ENCODE results near the gene EFNA4.
A peak's percentile ranks its signal among the peaks of the same experiment; 100 is the strongest.

The EFNA4 gene

DNA sequence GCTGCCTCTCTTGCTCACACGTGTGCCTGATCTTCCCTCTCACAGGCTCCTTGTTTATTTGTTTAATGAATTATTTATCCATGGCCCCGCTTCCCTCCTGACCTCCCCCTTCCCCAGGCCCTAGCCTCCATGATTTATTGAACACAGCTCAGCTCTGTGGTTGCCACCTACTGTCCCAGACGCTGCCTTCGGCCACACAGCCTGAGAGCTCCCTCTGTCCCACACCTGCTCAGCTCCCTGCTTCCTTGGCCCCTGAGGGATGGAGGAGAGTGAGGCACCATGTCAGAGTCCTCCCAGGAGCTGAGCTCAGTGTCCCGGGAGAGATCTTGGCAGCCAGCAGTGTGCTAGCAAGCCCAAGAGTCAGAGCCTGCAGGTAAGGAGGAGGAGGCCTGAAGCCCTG lies 12.0 kb downstream of the EFNA4 start:
- DNase-seq, result no peak

DNA sequence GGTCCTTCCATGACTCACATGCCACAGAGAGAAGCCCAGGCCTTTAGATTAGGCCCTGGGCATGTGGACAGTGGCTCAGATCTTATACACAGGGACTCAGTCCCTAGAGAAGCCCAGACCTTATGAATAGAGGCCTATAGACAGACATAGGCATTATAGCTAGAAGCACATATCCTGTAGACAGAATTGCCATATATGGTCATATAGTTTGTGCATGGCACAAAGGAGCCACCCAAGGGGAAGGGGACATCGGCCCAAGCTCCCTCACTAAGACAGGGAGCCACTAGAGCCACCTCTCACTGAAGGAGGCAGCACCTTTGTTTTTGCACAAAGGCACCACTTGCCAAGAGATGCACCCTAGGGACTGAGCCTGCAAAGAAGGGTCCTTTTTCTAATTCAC lies 12.8 kb downstream of the EFNA4 start:
- no peak for DNase-seq

DNA sequence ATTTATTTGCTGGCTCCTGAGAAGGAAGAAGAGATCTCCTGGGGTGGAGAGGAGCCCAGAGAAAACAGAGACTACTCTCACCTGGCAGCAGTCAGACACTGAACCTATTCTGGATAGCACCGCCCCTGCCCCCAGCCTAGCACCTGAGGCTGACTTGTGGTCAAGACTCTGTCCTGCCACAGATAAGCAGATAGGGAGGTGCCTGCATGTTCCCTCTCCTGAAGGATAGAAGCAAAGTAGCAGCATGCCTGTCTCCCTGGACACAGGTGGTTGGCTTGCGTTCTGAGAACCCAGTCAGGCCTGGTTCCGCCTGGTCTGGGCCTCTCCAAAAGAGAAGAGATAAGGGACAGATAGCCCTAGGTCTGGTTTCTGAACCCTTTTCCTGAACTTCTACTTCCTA lies 13.8 kb downstream of the EFNA4 start:
- peak; percentile 28 for DNase-seq

DNA sequence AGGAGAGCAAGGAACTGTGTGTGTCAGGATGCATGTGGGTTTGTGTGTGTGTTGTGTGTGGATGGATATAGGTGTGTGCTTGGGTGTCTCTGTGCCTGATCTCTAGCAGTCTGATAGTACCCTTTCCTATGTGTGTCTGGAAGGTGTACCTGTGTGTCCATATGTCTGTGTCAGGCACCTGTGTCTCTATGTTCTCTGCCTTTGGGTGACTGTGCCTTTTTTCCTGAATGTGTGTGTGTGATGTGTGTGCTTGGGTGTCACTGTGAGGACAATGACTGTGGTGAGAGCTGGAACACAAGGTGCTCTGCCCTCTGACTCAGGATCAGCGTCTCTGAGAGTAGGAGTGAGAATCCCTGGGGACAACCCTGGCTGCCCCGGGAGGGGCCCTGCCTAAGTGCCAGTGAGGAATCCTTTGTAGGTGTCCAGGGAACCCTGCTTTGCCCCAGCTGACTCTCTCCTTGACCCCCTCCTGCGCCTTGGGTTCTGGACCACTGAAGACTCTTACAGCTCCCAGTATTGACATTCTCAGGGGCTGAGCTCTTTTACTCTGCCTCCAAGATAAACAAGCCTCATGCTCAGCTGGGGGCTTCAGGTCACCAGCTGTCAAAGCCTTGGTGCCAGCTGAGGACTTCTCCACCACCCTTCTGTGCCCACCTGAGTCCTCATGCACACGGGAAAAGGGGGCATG lies 14.4 kb downstream of the EFNA4 start:
- DNase-seq, result no peak

DNA sequence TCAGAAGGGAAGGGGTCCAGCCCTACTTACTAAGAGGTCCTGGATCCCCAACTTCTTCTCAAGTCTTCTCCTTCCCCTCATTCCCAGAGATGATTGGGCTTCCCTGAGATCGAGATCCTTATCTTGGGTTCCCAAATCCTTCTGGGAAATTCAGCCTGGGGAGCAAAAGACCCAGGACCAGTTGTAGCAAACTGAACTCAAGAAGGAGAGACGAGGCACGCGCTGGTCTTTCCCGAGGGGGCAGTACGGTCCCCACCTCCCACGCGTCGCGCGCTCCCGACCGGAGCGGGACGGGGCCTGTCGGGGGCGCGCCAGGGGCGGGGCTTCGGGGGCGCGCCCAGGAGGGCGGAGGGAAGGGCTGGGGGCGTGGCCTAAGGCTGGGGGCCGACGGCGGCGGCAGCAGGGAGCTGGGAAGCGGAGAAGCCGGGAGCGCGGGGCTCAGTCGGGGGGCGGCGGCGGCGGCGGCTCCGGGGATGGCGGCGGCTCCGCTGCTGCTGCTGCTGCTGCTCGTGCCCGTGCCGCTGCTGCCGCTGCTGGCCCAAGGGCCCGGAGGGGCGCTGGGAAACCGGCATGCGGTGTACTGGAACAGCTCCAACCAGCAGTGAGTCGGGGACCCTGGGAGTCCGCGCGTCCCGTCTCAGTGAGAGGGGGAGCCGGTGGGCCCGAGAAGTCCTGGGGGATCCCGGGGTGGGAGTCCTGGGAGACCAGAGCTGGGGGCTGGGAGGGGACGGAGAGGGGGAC lies 15.1 kb downstream of the EFNA4 start, which contains the start of gene EFNA3:
EFNA3 (plus strand) TSS at position 369 of the 741 bp plus-strand sequence; CDS start at position 474, 105 bp downstream.
- DNase-seq, result no peak

DNA sequence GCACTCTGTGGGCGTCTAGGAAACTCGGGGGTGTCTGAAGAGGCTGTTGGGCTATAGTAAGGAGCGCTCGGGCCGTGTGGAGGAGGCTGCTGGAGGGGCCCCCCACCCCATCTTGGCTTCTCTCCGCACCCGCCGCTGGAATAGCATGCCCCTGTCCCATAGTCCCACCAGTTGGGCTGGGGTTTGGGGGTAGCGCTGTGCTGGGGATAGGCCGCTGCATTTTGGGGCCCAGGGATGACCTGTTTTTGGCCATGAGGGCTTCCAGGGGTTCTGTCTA lies 15.6 kb downstream of the EFNA4 start:
- DNase-seq, result no peak

DNA sequence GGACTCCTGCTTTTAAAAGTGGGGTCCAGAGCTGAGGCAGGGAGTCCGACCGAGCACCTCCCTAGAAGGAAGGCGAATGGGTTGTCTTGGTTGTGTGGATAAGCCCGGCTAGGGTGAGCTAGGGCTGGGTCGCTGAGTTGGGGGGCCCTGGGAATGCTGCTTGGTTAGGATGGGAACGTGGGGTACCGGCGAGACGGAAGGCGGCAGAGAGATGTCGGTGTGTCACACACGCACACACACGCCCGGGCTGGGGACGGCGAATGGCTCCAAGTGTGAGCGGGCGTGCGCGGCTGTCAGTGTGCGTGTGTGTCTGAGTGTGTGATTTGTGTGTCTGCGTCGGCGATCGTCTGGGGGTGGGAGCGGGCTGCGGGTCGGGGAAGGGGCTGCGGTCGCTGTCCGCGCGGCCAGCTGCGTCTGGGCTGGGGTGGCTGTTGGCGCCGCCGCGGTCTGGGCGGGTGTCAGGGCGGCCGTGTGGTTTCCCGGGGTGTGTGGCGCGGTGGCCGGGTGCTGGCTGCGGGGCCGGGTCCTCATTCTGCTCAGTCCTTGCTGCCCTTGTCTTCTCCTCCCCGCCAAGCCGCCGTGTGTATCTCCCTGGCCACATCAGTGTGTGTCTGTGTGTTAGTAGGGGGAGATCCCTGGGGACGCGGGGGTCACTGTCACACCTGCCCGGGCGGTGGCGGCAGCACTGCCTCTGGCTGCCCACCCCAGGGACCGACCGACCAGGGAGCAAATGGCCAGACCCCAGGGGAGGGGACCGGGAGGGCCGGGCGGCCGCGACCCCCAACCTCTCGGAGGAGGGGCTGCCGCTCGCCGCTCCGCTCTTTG lies 16.2 kb downstream of the EFNA4 start:
- DNase-seq, result no peak

DNA sequence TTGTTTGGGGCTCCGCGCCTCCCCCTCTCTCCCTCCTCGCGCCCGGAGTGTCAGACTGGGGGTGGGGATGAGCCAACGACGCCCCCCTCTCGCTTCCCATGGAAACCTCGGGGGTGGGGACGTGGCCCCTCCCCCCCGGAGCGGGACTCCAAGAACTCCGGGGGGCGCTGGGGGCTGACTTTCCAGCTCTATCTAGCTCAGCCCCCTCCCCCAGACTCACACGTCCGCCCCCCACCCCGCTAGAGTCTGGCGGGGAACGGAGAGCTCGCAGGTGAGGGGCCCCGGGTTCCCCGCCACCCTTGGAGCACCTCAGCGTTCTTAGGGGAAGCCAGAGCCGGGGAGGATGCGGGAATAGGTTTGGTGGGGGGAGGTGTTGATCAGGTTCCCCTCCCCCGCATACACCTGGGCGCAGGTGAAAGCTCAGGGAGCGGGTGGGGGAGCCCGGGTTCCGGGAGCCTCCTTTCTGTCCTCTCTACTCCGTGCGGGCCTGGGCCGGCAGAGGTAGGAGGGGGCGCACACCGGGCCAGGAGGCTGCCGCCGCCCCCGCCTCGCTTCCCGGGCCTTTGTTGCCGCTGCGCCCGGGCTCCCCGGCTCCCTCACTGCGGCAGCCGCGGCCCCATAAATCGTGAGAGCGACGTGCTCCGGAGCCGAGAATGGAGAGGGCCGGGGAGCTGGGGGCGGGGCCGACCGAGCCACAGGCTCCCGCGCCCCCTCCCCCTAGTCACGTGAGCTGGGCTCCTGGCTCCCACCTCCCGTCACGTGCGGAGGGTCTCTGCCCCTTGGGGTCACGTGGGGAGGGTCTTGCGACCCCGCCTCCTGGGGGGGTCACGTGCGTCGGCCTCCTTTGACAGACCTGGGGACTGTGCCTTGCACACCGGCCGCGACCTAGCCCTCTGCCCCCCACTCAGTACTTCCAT lies 17.0 kb downstream of the EFNA4 start:
- peak; percentile 45 for DNase-seq

DNA sequence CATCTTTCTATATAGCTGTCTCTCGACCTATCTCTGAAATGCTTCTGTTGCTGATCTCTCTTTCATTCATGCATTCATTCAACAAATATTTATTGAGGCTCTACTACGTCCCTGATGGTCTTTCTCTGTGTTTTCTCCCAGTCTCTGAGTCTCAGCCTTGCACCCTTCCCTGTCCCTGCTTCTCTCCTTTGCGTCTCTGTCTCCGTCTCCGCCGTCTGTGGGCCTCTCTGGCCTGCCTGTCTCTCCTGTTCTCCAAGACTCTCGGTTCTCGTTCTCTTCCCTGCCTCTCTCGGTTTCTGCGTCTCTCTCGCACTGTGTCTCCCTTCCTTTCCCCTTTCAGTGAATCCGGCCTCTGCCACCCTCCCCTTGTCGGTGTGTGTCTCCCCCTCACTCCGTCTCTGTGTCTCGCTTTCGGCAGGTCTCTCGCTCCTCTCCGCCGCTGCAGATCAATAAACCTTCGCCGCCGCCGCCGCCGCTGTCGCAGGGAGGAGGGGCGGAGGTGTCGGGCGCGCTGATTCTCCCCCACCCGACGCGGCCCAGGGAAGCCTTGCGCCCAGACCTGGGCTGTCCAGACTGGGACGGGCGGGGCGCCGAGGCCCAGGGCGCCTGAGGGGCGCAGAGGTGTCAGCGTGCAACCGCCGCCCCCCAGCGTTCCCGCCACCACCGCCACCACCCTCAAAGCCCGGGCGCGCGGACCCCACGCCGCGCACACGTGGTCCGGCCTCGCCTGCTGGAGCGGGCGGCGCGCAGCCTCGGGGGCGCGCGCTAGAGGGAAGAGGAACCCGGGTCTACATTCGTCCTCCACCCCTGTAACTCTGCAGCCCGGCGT lies 18.1 kb downstream of the EFNA4 start:
- DNase-seq, result no peak

DNA sequence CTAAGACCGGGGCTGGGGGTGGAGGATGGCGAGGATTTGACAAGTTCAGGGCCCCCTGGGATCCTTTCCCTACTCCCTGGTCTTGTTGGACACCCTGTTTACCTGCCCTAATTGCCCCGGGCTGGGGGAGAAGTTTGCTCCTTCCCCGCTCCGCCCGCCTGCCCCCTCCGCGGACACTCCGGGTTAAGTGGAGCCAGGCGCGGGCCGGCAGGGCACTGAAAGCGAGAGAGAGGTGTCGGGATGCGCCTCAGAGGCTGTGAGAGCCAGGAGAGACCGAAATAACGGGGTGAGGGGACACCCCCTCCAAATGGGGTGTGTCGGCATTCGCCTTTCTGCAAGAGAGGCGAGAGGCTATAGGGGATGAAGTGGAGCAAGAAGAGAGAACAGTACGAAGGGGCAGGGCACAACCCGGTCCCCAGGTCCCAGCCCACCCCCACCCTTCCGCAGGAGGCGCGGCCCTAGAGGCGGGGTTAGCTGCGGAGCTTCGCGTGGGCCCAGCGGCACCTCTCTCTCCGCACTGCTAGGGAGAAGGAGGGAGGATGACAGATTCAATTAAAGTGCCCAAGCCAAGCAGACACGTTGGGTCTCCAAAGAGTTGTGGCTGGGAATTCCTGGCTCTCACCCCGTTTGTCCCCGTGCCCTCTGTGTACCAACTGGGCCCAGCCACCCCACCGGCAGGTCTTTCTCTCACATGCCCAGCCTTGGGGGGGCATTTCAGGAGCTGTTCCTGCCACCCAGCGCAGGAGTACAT lies 18.9 kb downstream of the EFNA4 start:
- no peak for DNase-seq

DNA sequence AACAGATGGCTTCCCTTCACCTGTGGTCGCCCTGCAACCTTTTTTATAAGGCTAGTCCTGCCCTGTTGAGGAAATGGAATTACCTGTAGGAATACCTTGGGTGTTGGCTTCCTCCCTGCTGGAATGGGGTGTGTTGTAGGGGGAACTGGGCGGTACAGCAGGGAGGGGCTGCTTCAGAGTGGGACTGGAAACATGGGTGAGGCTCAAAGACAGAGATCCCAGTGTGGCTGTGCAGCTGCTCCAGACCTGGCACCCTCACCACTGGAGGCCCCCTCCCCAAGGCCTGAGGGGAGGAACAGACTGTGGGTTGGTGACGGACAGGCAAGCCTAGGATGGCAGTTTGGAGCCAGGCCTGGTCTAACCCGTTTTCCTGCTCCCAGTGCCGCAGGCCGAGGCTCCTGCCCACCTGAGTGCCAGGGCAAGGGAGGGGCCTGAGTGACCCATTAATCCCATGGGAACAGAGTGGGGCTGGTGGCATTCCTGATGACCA lies 19.6 kb downstream of the EFNA4 start:
- no peak for DNase-seq

DNA sequence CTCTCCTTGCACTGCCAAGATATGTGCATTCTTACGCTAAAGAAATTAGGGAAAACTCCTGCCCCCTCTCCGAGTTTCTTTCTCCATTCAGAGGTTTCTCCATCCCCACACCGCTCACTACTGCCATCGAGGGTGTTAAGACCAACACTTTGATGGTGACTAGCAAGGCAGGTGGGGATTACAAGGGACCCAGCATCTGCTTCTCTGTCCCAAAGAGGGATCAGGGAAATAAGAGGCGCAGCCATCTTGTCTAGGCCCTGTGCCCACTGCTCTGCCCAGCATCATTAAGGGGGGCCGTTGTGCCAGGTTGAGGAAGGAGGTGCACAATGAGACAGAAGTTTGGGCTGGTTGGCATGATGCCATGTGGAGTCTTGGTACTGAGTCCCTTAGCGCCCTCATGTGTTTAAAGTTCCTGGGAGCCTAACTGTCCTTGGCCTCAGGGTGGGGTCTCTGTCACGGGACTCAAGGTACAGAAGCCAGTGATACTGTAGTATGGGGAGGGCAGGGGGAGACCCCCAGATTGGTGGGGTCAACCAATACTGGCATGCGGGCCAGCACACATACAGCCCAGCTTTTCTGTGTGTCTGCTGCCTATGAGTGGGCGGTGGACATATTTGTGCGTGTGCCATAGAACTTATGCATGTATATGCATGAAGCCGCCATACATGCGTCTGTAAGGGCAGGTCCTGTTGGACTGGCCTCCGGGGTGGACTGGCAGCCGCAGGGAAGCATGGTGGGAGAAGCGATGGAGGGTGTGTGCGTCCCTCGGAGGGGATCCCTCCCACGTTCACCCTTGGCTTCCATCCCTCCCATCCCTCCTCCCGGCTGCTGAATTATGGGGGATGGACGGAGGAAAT lies 20.6 kb downstream of the EFNA4 start:
- DNase-seq, result peak; percentile 49

DNA sequence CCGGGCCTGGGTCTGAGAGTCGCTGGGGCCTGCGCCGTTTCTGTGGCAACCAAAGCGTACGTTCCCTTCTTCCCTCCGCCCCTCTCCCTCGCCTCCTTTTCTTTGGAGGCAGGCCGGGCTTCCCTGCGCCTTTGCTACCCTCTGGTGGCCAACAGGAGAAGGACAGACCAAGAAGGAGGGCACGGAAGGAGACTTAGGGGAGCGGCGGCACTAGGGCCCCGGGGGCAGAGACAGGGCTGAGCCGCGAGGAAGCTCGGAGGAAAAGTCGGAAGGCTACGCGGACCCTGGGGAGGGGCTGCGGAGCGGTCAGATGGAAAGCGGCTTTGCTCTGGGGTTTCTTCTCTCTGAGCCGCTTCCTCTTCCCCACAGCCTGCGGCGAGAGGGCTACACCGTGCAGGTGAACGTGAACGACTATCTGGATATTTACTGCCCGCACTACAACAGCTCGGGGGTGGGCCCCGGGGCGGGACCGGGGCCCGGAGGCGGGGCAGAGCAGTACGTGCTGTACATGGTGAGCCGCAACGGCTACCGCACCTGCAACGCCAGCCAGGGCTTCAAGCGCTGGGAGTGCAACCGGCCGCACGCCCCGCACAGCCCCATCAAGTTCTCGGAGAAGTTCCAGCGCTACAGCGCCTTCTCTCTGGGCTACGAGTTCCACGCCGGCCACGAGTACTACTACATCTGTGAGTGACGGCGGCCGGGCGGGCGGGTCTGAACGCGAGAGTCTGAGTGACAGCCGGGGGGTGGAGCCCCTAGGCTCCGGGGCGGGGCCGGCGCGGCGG lies 21.4 kb downstream of the EFNA4 start:
- DNase-seq, result peak; percentile 91

DNA sequence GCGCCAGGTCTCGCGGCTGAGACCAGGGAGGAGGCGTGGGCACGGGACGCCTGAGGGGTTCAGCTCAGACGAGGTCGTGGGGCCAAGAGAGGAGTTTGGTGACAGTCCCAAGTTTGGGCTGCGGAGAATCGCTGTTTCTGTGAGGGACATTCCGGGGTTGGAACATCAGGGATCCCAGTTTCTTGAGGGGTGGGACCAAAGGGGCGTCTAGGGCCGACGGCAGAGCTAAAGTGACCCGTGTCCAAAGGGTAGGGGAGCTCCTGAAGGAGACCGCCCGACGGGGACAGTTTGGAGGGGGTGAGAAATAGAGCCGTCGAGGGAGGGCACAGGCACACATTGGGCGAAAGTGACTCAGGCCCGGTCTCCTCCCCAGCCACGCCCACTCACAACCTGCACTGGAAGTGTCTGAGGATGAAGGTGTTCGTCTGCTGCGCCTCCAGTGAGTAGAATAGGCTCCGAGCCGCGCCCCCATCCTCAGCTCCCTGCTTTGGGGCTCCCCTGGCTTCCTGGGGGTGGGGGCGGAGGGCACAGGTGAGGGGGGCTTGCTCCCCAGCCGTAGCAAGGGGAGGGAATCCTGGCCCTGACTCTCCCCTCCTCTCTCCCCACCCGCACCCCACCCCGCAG lies 22.1 kb downstream of the EFNA4 start:
- no peak for DNase-seq

DNA sequence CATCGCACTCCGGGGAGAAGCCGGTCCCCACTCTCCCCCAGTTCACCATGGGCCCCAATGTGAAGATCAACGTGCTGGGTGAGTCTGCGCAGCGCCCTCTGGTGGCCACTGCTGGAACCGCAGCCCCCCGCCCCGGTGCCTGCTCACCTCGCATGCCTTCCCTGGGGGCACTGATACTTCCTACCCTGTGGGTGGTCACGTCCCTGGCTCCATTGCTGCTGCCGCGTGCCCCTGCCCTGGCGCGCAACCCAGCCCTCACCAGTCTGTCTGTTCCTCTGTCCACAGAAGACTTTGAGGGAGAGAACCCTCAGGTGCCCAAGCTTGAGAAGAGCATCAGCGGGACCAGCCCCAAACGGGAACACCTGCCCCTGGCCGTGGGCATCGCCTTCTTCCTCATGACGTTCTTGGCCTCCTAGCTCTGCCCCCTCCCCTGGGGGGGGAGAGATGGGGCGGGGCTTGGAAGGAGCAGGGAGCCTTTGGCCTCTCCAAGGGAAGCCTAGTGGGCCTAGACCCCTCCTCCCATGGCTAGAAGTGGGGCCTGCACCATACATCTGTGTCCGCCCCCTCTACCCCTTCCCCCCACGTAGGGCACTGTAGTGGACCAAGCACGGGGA lies 22.7 kb downstream of the EFNA4 start:
- DNase-seq, result no peak

DNA sequence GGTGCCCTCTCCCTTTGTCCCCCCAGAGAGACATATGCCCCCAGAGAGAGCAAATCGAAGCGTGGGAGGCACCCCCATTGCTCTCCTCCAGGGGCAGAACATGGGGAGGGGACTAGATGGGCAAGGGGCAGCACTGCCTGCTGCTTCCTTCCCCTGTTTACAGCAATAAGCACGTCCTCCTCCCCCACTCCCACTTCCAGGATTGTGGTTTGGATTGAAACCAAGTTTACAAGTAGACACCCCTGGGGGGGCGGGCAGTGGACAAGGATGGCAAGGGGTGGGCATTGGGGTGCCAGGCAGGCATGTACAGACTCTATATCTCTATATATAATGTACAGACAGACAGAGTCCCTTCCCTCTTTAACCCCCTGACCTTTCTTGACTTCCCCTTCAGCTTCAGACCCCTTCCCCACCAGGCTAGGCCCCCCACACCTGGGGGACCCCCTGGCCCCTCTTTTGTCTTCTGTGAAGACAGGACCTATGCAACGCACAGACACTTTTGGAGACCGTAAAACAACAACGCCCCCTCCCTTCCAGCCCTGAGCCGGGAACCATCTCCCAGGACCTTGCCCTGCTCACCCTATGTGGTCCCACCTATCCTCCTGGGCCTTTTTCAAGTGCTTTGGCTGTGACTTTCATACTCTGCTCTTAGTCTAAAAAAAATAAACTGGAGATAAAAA lies 23.5 kb downstream of the EFNA4 start:
- DNase-seq, result no peak

Measured in NCI-H2107 (cell line).